COLO829 (cell line): Measurements from ENCODE around the gene ZFR.
"Not testable (repeated sequence)": the region's sequence is repeated elsewhere in the genome, so short reads cannot be mapped to it uniquely, and the experiment has no call there.

Experiments
- DNase-seq: peaks from one replicate; pipeline ENCODE4 v3.0.0; 2012; ENCODE audit warnings: low spot score

ZFR gene

GRCh38 chr5:32406650-32407049, 37.9 kb downstream of the ZFR start:
- DNase-seq = no peak

- no peak for DNase-seq
Measured at GRCh38 chr5:32405507-32405906, 39.0 kb downstream of the ZFR start.

GRCh38 chr5:32403760-32404159, 40.8 kb downstream of the ZFR start:
- DNase-seq = no peak

- no peak for DNase-seq
Measured at GRCh38 chr5:32400401-32400800, 44.1 kb downstream of the ZFR start.

- DNase-seq = not testable (repeated sequence)
Measured at GRCh38 chr5:32398754-32399153, 45.8 kb downstream of the ZFR start.

GRCh38 chr5:32394981-32395380, 49.6 kb downstream of the ZFR start:
- DNase-seq = no peak

- no peak for DNase-seq
Measured at GRCh38 chr5:32392039-32392438, 52.5 kb downstream of the ZFR start.

GRCh38 chr5:32390819-32391591, 53.5 kb downstream of the ZFR start:
- DNase-seq = peak; percentile 28

GRCh38 chr5:32388432-32389129, 56.0 kb downstream of the ZFR start:
- no peak for DNase-seq

GRCh38 chr5:32387841-32388240, 56.7 kb downstream of the ZFR start:
- DNase-seq = no peak

- no peak for DNase-seq
Measured at GRCh38 chr5:32387211-32387610, 57.3 kb downstream of the ZFR start.

- DNase-seq = no peak
Measured at GRCh38 chr5:32384621-32385020, 59.9 kb downstream of the ZFR start.

GRCh38 chr5:32383586-32383985, 61.0 kb downstream of the ZFR start:
- DNase-seq = no peak

GRCh38 chr5:32383065-32383464, 61.5 kb downstream of the ZFR start:
- no peak for DNase-seq

GRCh38 chr5:32379421-32379820, 65.1 kb downstream of the ZFR start:
- no peak for DNase-seq

- DNase-seq = no peak
Measured at GRCh38 chr5:32378966-32379365, 65.6 kb downstream of the ZFR start.

GRCh38 chr5:32369542-32370155, 74.9 kb downstream of the ZFR start:
- DNase-seq = no peak

GRCh38 chr5:32369032-32369431, 75.5 kb downstream of the ZFR start:
- no peak for DNase-seq

GRCh38 chr5:32367271-32367670, 77.3 kb downstream of the ZFR start:
- DNase-seq = not testable (repeated sequence)

GRCh38 chr5:32365623-32366022, 78.9 kb downstream of the ZFR start:
- no peak for DNase-seq

- DNase-seq = no peak
Measured at GRCh38 chr5:32363030-32363429, 81.5 kb downstream of the ZFR start.

GRCh38 chr5:32362527-32362926, 82.0 kb downstream of the ZFR start:
- no peak for DNase-seq

GRCh38 chr5:32360906-32361305, 83.6 kb downstream of the ZFR start:
- DNase-seq = no peak
